GM10266 (cell line): ENCODE measurements around the gene JTB.
A peak's percentile ranks its signal among the peaks of the same experiment; 100 is the strongest.
"Not testable (repeated sequence)": the region's sequence is repeated elsewhere in the genome, so short reads cannot be mapped to it uniquely, and the experiment has no call there.

Experiments
- DNase-seq: peaks from one replicate; pipeline ENCODE4 v3.0.0; 2012; ENCODE audit errors: extremely low spot score
- TF ChIP-seq, protein P1 (sequence below): IDR thresholded peaks from 2 replicates; pipeline ENCODE4 v1.5.1; 2012; ENCODE audit warnings: mild to moderate bottlenecking, low read depth; ENCODE audit not compliant: control insufficient read depth, insufficient read depth; ENCODE audit errors: missing control alignments

Gene JTB

DNA sequence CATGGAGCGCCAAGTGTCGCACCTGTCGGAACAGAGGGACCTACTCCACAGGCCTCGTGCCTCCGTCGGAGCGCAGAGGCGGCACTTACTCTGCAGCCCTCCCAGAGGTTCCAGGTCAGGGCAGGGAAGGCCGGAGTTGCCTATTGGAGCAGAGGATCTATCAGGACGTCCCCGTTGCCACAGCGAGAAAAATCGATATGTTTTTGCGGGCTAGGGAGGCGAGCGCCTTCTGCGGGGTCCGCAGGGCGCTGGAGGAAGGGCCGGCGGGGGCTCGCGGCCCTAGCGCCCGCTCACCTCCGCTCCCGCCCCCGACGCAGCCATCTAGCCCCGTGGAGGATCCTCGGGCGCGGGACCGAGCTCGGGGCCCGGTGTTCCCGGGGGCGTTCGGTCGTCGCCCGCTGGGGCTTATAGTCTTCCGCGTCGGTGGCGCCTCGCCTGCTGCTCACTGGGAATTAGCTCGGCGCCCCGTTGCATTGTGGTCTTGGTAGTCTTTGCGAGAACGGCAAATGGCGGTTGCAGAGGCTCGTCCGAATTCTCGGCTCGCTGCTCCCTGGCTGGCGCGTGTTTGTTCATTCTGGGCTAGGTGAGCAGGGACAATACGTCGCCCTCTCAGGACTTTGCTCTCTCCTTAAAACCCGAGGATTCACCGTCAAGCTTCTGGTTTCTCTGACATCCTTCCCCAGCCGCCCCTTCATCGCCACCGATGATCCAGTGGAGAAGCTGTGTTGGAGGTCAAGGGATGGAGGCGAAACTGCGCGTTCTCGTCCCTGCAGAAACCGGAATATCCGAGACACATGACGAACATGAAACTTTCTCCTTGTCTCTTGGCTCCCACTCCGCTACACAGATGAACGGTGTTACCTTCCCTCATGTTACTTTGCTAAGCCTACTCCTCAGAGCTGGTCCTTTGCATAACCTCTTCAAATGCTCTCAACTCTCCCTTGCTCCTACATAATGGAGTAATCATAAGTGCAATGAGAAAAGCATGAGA is at the start of gene JTB:
JTB (minus strand) TSS at position 425 of the 991 bp plus-strand sequence; CDS start at position 3, 422 bp downstream.
- peak; percentile 90 for DNase-seq
- TF ChIP-seq, protein P1, sequence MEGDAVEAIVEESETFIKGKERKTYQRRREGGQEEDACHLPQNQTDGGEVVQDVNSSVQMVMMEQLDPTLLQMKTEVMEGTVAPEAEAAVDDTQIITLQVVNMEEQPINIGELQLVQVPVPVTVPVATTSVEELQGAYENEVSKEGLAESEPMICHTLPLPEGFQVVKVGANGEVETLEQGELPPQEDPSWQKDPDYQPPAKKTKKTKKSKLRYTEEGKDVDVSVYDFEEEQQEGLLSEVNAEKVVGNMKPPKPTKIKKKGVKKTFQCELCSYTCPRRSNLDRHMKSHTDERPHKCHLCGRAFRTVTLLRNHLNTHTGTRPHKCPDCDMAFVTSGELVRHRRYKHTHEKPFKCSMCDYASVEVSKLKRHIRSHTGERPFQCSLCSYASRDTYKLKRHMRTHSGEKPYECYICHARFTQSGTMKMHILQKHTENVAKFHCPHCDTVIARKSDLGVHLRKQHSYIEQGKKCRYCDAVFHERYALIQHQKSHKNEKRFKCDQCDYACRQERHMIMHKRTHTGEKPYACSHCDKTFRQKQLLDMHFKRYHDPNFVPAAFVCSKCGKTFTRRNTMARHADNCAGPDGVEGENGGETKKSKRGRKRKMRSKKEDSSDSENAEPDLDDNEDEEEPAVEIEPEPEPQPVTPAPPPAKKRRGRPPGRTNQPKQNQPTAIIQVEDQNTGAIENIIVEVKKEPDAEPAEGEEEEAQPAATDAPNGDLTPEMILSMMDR: no peak

DNA sequence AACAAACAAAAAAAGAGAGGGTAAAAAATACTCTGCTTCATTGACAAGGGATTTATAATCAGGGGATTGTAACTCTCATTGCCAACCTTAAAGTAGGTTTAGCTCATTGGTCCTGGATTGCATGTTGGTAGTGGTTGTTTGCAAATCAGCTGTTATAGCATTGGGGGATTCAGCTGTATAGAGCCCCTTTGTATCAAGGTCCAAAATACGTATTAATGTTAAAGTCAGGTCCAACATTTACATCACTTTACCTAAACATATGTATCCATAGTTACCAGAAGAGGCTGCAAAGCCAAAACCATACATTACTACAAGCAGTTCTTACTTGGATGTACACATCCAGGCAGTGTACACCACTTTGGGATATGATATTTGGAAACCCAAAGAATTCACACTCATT is 42.5 kb upstream of the JTB start:
- DNase-seq: no peak
- TF ChIP-seq, protein P1: no peak

DNA sequence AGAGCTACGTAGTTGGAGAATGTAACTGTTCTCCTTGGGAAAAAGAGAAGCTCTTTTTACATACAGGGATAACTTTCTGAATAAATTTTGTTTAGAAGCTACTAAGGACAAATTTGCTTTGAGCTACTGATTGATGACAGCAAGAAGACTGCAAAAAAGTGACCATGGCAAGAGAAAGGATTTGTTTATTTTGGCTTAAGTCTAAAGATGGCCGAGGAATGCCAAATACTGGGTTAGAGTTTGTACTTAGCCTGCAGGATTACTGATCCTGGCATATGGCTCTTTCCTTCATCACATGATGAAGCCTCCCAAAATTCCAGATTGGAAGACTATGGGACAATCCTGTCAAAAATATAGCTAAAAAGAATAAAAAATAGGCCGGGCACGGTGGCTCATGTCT is 41.8 kb upstream of the JTB start:
- TF ChIP-seq, protein P1: no peak
- no peak for DNase-seq

DNA sequence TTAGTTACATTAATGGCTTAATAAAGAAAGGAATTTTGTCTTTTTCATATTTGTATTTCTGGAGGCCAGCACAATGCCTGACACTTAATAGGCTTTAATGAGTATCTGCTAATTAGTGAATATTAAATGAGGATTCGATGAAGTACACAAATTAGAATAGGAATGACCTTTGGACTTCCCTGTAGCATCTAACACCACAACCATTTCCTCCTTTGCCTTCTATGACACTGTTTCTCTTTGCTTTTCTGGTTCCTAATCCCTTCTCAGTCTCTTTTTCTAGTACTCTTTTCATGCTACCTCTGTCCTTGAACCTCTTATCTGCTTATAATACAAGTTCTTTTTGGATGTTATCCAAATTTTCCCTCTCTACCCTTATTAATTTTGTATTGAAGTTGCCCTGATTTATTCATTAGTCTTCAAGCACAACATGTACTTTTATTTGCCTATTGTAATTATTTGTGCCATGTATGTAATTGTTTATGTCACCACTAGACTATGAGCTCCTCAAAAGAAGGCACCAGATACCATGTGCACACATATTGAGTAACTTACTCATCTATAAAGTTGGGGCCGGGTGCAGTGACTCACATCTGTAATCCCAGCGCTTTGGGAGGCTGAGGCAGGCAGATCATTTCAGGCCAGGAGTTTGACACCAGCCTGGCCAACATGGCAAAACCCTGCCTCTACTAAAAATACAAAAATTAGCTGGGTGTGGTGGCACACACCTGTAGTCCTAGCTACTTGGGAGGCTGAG is 36.9 kb upstream of the JTB start:
- TF ChIP-seq, protein P1: no peak

DNA sequence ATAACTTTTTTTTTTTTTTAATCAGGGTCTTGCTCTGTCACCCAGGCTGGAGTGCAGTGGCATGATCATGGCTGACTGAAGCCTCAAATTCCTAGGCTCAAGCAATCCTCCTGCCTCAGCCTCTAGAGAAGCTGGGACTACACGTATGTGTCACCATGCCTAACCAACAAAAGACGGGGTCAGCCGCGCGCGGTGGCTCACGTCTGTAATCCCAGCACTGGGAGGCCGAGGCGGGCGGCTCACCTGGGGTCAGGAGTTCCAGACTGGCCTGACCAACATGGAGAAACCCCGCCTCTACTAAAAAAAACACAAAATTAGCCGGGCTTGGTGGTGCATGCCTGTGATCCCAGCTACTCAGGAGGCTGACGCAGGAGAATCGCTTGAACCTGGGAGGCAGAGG is 35.1 kb upstream of the JTB start:
- DNase-seq: not testable (repeated sequence)

More for the DNA sequence above, 36.9 kb upstream of the JTB start:
- no peak for DNase-seq

DNA sequence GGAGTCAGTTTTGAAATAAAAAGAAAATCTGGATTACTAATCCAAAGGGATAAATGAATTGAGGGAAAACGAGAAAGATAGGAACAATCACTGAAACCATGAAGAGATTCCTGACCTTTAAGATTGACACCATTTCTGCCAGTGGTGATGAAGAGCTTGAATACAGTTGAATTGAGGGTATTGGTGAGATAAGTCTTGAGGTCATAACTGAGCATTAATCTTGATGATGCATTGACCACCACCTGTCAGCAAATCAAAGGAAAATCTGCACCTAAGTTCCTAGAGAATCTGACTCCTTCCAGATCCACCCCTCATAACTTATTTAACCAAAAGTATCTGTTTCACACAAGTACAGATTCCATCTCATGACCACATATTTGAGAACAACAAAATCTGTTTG is 34.7 kb upstream of the JTB start:
- no peak for DNase-seq

DNA sequence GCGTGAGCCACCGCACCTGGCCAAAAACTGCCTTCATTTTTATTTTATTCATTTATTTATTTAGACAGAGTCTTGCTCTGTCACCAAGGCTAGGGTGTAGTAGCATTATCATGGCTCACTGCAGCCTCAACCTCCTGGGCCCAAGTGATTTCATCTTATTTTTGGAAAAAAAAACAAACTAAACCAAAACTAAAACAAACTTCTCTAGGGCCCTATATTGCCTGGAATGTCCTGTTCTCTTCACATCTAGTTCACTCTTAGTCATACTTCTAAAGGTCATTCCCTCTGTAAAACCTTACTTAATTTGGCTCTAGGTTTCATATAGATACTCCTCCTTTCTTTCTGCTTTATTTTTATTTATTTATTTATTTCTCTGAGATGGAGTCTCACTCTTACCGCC is 28.7 kb upstream of the JTB start:
- TF ChIP-seq, protein P1: no peak
- no peak for DNase-seq

More for the DNA sequence above, 34.7 kb upstream of the JTB start:
- TF ChIP-seq, protein P1: no peak
